Astrocyte (in vitro differentiated cells and primary cell): ENCODE results near the gene SLC35B2.

Experiments used
- CTCF ChIP-seq: IDR thresholded peaks from 2 replicates; pipeline ENCODE4 v1.5.1; 2011; ENCODE audit warnings: low read depth, mild to moderate bottlenecking, inconsistent platforms, low read length, moderate library complexity; ENCODE audit not compliant: insufficient read depth
- EZH2 ChIP-seq: IDR thresholded peaks from 2 replicates; pipeline ENCODE4 v1.6.1; 2012; ENCODE audit warnings: mild to moderate bottlenecking, low read length, inconsistent platforms; ENCODE audit not compliant: insufficient read depth

- peak; percentile 15 for TF ChIP-seq CTCF
- no peak for TF ChIP-seq EZH2
These were observed at the start of gene SLC35B2 for GRCh38 chr6:44257025-44257752.
